ENCODE measurements around the gene GALNT18.

DNA sequence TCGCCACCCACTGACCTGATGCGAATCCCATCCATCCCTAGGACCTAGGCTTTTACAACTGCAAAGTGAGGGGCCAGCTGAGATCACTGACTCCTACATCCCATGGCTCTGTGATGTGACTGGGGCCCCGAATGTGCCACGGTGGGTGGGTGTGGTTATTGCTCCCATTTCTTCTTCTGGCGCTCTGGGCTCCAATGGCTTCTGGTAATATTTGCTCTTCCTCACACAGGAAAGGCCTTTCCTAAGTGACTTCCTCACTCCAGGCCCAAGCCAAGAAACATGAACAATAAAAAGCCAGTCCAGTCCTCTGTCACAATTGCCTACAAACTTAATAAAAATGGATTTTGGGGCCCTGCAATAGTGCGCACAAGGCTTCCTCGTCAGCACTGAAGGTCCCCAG lies 78.1 kb downstream of the GALNT18 start:
- TF ChIP-seq, protein P1, sequence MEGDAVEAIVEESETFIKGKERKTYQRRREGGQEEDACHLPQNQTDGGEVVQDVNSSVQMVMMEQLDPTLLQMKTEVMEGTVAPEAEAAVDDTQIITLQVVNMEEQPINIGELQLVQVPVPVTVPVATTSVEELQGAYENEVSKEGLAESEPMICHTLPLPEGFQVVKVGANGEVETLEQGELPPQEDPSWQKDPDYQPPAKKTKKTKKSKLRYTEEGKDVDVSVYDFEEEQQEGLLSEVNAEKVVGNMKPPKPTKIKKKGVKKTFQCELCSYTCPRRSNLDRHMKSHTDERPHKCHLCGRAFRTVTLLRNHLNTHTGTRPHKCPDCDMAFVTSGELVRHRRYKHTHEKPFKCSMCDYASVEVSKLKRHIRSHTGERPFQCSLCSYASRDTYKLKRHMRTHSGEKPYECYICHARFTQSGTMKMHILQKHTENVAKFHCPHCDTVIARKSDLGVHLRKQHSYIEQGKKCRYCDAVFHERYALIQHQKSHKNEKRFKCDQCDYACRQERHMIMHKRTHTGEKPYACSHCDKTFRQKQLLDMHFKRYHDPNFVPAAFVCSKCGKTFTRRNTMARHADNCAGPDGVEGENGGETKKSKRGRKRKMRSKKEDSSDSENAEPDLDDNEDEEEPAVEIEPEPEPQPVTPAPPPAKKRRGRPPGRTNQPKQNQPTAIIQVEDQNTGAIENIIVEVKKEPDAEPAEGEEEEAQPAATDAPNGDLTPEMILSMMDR (optimal IDR thresholded peaks at IDR 0.05 in 1 of 3, IDR thresholded peaks at IDR 0.05 in 1 of 3, conservative IDR thresholded peaks at IDR 0.05 in 1 of 3; ENCODE audit: extremely low read depth in 1 of 3, insufficient read depth in 2 of 3, low read length in 3 of 3) = no peak
- no peak for TF ChIP-seq EZH2 (IDR thresholded peaks at IDR 0.05; ENCODE audit: low read length)

Measured in keratinocyte (primary cell).